Measurements from ENCODE around the gene PHACTR1.

- TF ChIP-seq EZH2 (IDR thresholded peaks at IDR 0.05) (no peak), POLR2AphosphoS5 (IDR thresholded peaks at IDR 0.05; ENCODE audit: borderline replicate concordance, low read depth, low read length) (no peak)
Observed at GRCh38 chr6:13091192-13091591, 374.6 kb downstream of the PHACTR1 start.

Data from SK-N-MC (cell line).